Liver (tissue), 9 donors: ENCODE data around the gene PLS1. TPM values are rescaled to one million over a fixed set of nuclear protein-coding genes. Genes with fewer than 3 reads are reported as not detected.

ENCODE experiments used
- DNase-seq: peaks from one replicate; pipeline ENCODE4 v3.0.0-alpha.2; 2017; ENCODE audit warnings: low spot score
- H3K27ac ChIP-seq, 2 donors: one replicate each; pipeline ENCODE4 v1.7.0; 2013; ENCODE audit warnings: inconsistent platforms in 2 of 2, low read length in 2 of 2, control low read depth in 1 of 2, low read depth in 1 of 2, mild to moderate bottlenecking in 1 of 2
- H3K27me3 ChIP-seq, 4 donors: one replicate each; pipeline versions ENCODE4 v1.6.1 to v1.7.0; 2013; ENCODE audit warnings: low read length in 3 of 4, inconsistent platforms in 1 of 4, mild to moderate bottlenecking in 1 of 4, moderate library complexity in 1 of 4; ENCODE audit not compliant: control insufficient read depth in 4 of 4, insufficient read depth in 4 of 4
- H3K36me3 ChIP-seq, 4 donors: one replicate each; pipeline versions ENCODE4 v1.6.1 to v1.7.0; 2013; ENCODE audit warnings: low read length in 3 of 4, mild to moderate bottlenecking in 3 of 4, low read depth in 1 of 4, moderate library complexity in 1 of 4; ENCODE audit not compliant: control insufficient read depth in 4 of 4, insufficient read depth in 3 of 4
- H3K4me1 ChIP-seq, 4 donors: one replicate each; pipeline versions ENCODE4 v1.6.1 to v1.7.0; 2013; ENCODE audit warnings: low read length in 3 of 4, mild to moderate bottlenecking in 3 of 4, moderate library complexity in 1 of 4; ENCODE audit not compliant: control insufficient read depth in 4 of 4, insufficient read depth in 4 of 4
- H3K4me3 ChIP-seq, 3 donors: one replicate each; pipeline versions ENCODE4 v1.6.1 to v1.7.0; 2013; ENCODE audit warnings: low read length in 3 of 3, control low read depth in 1 of 3, low read depth in 1 of 3, mild to moderate bottlenecking in 1 of 3
- H3K9ac ChIP-seq, 2 donors: one replicate each; pipeline ENCODE4 v1.7.0; 2013; ENCODE audit warnings: low read length in 2 of 2, mild to moderate bottlenecking in 2 of 2, moderate library complexity in 2 of 2, control low read depth in 1 of 2, low read depth in 1 of 2
- H3K9me3 ChIP-seq, 4 donors: one replicate each; pipeline versions ENCODE4 v1.6.1 to v1.7.0; 2013; ENCODE audit warnings: low read length in 3 of 4; ENCODE audit not compliant: control insufficient read depth in 4 of 4
- EGR1 ChIP-seq, 2 donors: IDR thresholded peaks; 2 replicates each; pipeline ENCODE4 v1.6.1; 2016 to 2018; ENCODE audit warnings: antibody characterized with exemption in 2 of 2, low read depth in 2 of 2
- FOXA1 ChIP-seq: IDR thresholded peaks from 2 replicates; pipeline ENCODE4 v1.6.1; 2016; ENCODE audit warnings: antibody characterized with exemption
- FOXA2 ChIP-seq: IDR thresholded peaks from 2 replicates; pipeline ENCODE4 v1.6.1; 2016; ENCODE audit warnings: antibody characterized with exemption
- GABPA ChIP-seq, 2 donors: IDR thresholded peaks in 1 of 2; conservative IDR thresholded peaks in 1 of 2; 2 replicates each; pipeline ENCODE4 v1.6.1; 2016; ENCODE audit warnings: antibody characterized with exemption in 2 of 2, mild to moderate bottlenecking in 1 of 2, moderate library complexity in 1 of 2
- HNF4A ChIP-seq, 2 donors: conservative IDR thresholded peaks; 2 replicates each; pipeline ENCODE4 v1.6.1; 2016; ENCODE audit warnings: antibody characterized with exemption in 2 of 2, mild to moderate bottlenecking in 2 of 2
- HNF4G ChIP-seq: IDR thresholded peaks from 2 replicates; pipeline ENCODE4 v1.6.1; 2016; ENCODE audit warnings: antibody characterized with exemption
- JUND ChIP-seq, 2 donors: IDR thresholded peaks; 2 replicates each; pipeline ENCODE4 v1.6.1; 2016; ENCODE audit warnings: antibody characterized with exemption in 2 of 2
- NR2F2 ChIP-seq: IDR thresholded peaks from 2 replicates; pipeline ENCODE4 v1.6.1; 2016; ENCODE audit warnings: antibody characterized with exemption
- RAD21 ChIP-seq, 2 donors: IDR thresholded peaks; 2 replicates each; pipeline ENCODE4 v1.6.1; 2016; ENCODE audit warnings: antibody characterized with exemption in 2 of 2, mild to moderate bottlenecking in 2 of 2
- RXRA ChIP-seq, 2 donors: IDR thresholded peaks; 2 replicates each; pipeline ENCODE4 v1.6.1; 2017 to 2018; ENCODE audit warnings: antibody characterized with exemption in 2 of 2, mild to moderate bottlenecking in 1 of 2
- SP1 ChIP-seq: IDR thresholded peaks from 2 replicates; pipeline ENCODE4 v1.6.1; 2018; ENCODE audit warnings: antibody characterized with exemption, mild to moderate bottlenecking
- TAF1 ChIP-seq: conservative IDR thresholded peaks from 2 replicates; pipeline ENCODE4 v1.6.1; 2016; ENCODE audit warnings: antibody characterized with exemption, mild to moderate bottlenecking
- YY1 ChIP-seq: IDR thresholded peaks from 2 replicates; pipeline ENCODE4 v1.6.1; 2016; ENCODE audit warnings: antibody characterized with exemption, mild to moderate bottlenecking
- WGBS: extraction: QIAGEN DNeasy Blood & Tissue Kit; methylation state at CpG from one replicate; pipeline ENCODE4 v1.1.7; 2013; 5-methylcytosine and 5-hydroxymethylcytosine counted together
- polyA plus RNA-seq, 2 donors: library from polyadenylated mRNA; stranded (reverse) in 1 of 2; unstranded in 1 of 2; fragments of 200-250 nt in 1 of 2; fragments of >200 nt in 1 of 2; fragmentation: Nextera tagmentation in 1 of 2; extraction: Ambion mirVana in 1 of 2; gene quantifications; one replicate each; pipeline versions ENCODE4 v1.2.1 to v1.2.3, GENCODE V29; 2013 to 2015
- total RNA-seq, 2 donors: library from RNA; depleted of rRNA; stranded (reverse); fragments of >200 nt; gene quantifications; one replicate each; pipeline ENCODE4 v1.2.3, GENCODE V29; 2014
- TF ChIP-seq, protein P1 (sequence below): IDR thresholded peaks from 2 replicates; pipeline ENCODE4 v1.6.1; 2016; ENCODE audit warnings: antibody characterized with exemption
- TF ChIP-seq, protein P2 (sequence below): fragments of 150-350 bp; IDR thresholded peaks from 2 replicates; pipeline ENCODE4 v1.5.1; 2017; ENCODE audit warnings: improper control_type of control experiment, low read depth, low read length; ENCODE audit not compliant: missing input control
- TF ChIP-seq, protein P3 (sequence below): IDR thresholded peaks from 2 replicates; pipeline ENCODE4 v1.6.1; 2016; ENCODE audit warnings: antibody characterized with exemption, mild to moderate bottlenecking
- TF ChIP-seq, protein P4 (sequence below): IDR thresholded peaks from 2 replicates; pipeline ENCODE4 v1.6.1; 2016; ENCODE audit warnings: antibody characterized with exemption
- TF ChIP-seq, protein P5 (sequence below): IDR thresholded peaks from 2 replicates; pipeline ENCODE4 v1.6.1; 2016; ENCODE audit warnings: antibody characterized with exemption
- donor health status: healthy.
- donor health status: healthy.
- donor health status: healthy.
- donor health status: healthy.
- donor health status: healthy.

The PLS1 gene
- total and polyA plus RNA-seq, 4 donors = 7.2 to 21.9 (median 10.1) TPM

DNA sequence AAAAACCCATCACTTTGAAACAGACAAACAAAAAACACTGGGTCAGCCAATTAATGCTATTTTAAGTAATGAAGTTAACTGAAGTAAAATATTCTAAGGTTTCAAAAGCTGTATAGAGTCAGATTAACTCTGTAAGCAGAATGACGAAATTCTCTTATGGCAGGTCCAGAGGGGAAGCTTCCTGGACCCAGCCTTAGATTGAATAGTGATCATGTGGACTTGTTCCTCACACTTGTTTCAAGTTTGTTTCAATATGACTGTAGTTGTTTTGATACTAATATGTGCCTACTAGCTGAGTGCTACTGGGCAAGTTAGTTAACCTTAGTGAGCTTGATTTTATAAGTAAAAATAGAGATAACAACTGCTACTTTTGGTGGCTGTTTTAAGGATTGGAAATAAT lies 32.6 kb downstream of the PLS1 start:
- 84% methylated on average over 1 of the region's 1 CpG for WGBS
- no peak for TF ChIP-seq HNF4A (conservative IDR thresholded peaks at IDR 0.05)
- TF ChIP-seq YY1 = no peak
- no peak for TF ChIP-seq TAF1
- no peak for TF ChIP-seq RAD21 (IDR thresholded peaks at IDR 0.05)
- TF ChIP-seq, protein P1, sequence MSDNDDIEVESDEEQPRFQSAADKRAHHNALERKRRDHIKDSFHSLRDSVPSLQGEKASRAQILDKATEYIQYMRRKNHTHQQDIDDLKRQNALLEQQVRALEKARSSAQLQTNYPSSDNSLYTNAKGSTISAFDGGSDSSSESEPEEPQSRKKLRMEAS = no peak
- TF ChIP-seq, protein P2, sequence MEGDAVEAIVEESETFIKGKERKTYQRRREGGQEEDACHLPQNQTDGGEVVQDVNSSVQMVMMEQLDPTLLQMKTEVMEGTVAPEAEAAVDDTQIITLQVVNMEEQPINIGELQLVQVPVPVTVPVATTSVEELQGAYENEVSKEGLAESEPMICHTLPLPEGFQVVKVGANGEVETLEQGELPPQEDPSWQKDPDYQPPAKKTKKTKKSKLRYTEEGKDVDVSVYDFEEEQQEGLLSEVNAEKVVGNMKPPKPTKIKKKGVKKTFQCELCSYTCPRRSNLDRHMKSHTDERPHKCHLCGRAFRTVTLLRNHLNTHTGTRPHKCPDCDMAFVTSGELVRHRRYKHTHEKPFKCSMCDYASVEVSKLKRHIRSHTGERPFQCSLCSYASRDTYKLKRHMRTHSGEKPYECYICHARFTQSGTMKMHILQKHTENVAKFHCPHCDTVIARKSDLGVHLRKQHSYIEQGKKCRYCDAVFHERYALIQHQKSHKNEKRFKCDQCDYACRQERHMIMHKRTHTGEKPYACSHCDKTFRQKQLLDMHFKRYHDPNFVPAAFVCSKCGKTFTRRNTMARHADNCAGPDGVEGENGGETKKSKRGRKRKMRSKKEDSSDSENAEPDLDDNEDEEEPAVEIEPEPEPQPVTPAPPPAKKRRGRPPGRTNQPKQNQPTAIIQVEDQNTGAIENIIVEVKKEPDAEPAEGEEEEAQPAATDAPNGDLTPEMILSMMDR = no peak
- no peak for TF ChIP-seq JUND (IDR thresholded peaks at IDR 0.05)
- TF ChIP-seq, protein P3, sequence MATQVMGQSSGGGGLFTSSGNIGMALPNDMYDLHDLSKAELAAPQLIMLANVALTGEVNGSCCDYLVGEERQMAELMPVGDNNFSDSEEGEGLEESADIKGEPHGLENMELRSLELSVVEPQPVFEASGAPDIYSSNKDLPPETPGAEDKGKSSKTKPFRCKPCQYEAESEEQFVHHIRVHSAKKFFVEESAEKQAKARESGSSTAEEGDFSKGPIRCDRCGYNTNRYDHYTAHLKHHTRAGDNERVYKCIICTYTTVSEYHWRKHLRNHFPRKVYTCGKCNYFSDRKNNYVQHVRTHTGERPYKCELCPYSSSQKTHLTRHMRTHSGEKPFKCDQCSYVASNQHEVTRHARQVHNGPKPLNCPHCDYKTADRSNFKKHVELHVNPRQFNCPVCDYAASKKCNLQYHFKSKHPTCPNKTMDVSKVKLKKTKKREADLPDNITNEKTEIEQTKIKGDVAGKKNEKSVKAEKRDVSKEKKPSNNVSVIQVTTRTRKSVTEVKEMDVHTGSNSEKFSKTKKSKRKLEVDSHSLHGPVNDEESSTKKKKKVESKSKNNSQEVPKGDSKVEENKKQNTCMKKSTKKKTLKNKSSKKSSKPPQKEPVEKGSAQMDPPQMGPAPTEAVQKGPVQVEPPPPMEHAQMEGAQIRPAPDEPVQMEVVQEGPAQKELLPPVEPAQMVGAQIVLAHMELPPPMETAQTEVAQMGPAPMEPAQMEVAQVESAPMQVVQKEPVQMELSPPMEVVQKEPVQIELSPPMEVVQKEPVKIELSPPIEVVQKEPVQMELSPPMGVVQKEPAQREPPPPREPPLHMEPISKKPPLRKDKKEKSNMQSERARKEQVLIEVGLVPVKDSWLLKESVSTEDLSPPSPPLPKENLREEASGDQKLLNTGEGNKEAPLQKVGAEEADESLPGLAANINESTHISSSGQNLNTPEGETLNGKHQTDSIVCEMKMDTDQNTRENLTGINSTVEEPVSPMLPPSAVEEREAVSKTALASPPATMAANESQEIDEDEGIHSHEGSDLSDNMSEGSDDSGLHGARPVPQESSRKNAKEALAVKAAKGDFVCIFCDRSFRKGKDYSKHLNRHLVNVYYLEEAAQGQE = no peak
- TF ChIP-seq FOXA1 = no peak
- no peak for TF ChIP-seq HNF4G
- no peak for TF ChIP-seq NR2F2
- TF ChIP-seq GABPA (IDR thresholded peaks at IDR 0.05 in 1 of 2, conservative IDR thresholded peaks at IDR 0.05 in 1 of 2) = no peak
- TF ChIP-seq, protein P4, sequence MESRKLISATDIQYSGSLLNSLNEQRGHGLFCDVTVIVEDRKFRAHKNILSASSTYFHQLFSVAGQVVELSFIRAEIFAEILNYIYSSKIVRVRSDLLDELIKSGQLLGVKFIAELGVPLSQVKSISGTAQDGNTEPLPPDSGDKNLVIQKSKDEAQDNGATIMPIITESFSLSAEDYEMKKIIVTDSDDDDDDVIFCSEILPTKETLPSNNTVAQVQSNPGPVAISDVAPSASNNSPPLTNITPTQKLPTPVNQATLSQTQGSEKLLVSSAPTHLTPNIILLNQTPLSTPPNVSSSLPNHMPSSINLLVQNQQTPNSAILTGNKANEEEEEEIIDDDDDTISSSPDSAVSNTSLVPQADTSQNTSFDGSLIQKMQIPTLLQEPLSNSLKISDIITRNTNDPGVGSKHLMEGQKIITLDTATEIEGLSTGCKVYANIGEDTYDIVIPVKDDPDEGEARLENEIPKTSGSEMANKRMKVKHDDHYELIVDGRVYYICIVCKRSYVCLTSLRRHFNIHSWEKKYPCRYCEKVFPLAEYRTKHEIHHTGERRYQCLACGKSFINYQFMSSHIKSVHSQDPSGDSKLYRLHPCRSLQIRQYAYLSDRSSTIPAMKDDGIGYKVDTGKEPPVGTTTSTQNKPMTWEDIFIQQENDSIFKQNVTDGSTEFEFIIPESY = no peak
- TF ChIP-seq FOXA2 = no peak
- TF ChIP-seq, protein P5, sequence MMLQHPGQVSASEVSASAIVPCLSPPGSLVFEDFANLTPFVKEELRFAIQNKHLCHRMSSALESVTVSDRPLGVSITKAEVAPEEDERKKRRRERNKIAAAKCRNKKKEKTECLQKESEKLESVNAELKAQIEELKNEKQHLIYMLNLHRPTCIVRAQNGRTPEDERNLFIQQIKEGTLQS = no peak
- TF ChIP-seq EGR1 (IDR thresholded peaks at IDR 0.05; ENCODE audit: low read depth in 2 of 2) = no peak
- no peak for TF ChIP-seq SP1
- no peak for TF ChIP-seq RXRA (IDR thresholded peaks at IDR 0.05)
- Histone ChIP-seq H3K4me1 (no peaks in the 10 kb centered on the region), H3K27me3 (no peaks in the 10 kb centered on the region), H3K36me3 (no peaks in the 10 kb centered on the region), H3K9ac (no peak overlapping the region), H3K4me3 (no peak overlapping the region), H3K27ac (no peak overlapping the region), H3K9me3 (no peaks in the 10 kb centered on the region)
- no peak for DNase-seq
